CD4-positive, alpha-beta memory T cell (primary cell): ENCODE results near the gene MORN1. TPM values are rescaled to one million over a fixed set of nuclear protein-coding genes. Genes with fewer than 3 reads are reported as not detected.
A peak's percentile ranks its signal among the peaks of the same experiment; 100 is the strongest.

Experiments used
- CTCF ChIA-PET: fragments of 350-600 bp; sonication (Branson Sonifier 250); formaldehyde crosslinking; loops from one replicate; lab custom pipeline; 2021; ENCODE audit warnings: inconsistent platforms; ENCODE audit not compliant: partially characterized antibody; lab: Charles Lee
- POLR2A ChIA-PET: fragments of 350-600 bp; sonication (Branson Sonifier 250); formaldehyde crosslinking; loops from one replicate; lab custom pipeline; 2021; ENCODE audit not compliant: partially characterized antibody; lab: Charles Lee
- DNase-seq, 5 donors: peaks; one replicate each; pipeline versions ENCODE4 v3.0.0 to v3.0.0-alpha.2; 2020 to 2022; ENCODE audit warnings: mixed read lengths in 1 of 5
- H3K27ac ChIP-seq: one replicate; pipeline ENCODE4 v1.7.0; 2013; ENCODE audit warnings: low read depth, low read length
- H3K27me3 ChIP-seq: 2 replicates; pipeline ENCODE4 v1.7.0; 2013; ENCODE audit warnings: mild to moderate bottlenecking, low read length, moderate library complexity; ENCODE audit not compliant: insufficient read depth
- H3K36me3 ChIP-seq: 2 replicates; pipeline ENCODE4 v1.7.0; 2013; ENCODE audit warnings: mild to moderate bottlenecking, low read length, moderate library complexity; ENCODE audit not compliant: insufficient read depth
- H3K4me1 ChIP-seq: 2 replicates; pipeline ENCODE4 v1.7.0; 2013; ENCODE audit warnings: mild to moderate bottlenecking, low read length, moderate library complexity; ENCODE audit not compliant: insufficient read depth
- H3K4me3 ChIP-seq, 2 donors: one replicate each; pipeline ENCODE4 v1.7.0; 2013; ENCODE audit warnings: low read length in 2 of 2, mild to moderate bottlenecking in 1 of 2
- H3K9me3 ChIP-seq, 2 donors: one replicate each; pipeline ENCODE4 v1.7.0; 2013; ENCODE audit warnings: low read length in 2 of 2, control low read depth in 1 of 2; ENCODE audit not compliant: control insufficient read depth in 1 of 2
- H3K27ac Mint-ChIP-seq, 7 donors: one replicate each; pipeline ENCODE4 v1.8.0; 2020 to 2021; ENCODE audit warnings: mixed read lengths in 7 of 7, mild to moderate bottlenecking in 6 of 7, inconsistent platforms in 3 of 7, moderate library complexity in 3 of 7
- H3K27me3 Mint-ChIP-seq, 2 donors: one replicate each; pipeline ENCODE4 v1.8.0; 2020 to 2021; ENCODE audit warnings: mixed read lengths in 2 of 2
- H3K36me3 Mint-ChIP-seq, 2 donors: one replicate each; pipeline ENCODE4 v1.8.0; 2020 to 2021; ENCODE audit warnings: mixed read lengths in 2 of 2, inconsistent platforms in 1 of 2, mild to moderate bottlenecking in 1 of 2
- H3K4me1 Mint-ChIP-seq, 4 donors: one replicate each; pipeline ENCODE4 v1.8.0; 2020 to 2021; ENCODE audit warnings: mixed read lengths in 4 of 4, mild to moderate bottlenecking in 1 of 4
- H3K4me3 Mint-ChIP-seq, 8 donors: one replicate each; pipeline ENCODE4 v1.8.0; 2020 to 2021; ENCODE audit warnings: mixed read lengths in 8 of 8, mild to moderate bottlenecking in 7 of 8, moderate library complexity in 6 of 8, inconsistent platforms in 3 of 8
- H3K9me3 Mint-ChIP-seq, 8 donors: one replicate each; pipeline ENCODE4 v1.8.0; 2020 to 2021; ENCODE audit warnings: mixed read lengths in 8 of 8, mild to moderate bottlenecking in 5 of 8, inconsistent platforms in 3 of 8, moderate library complexity in 1 of 8
- intact Hi-C: fragments of 100-400 bp; cut with micrococcal nuclease; formaldehyde crosslinking; loops from one replicate; pipeline ENCODE4 v1.15.1; 2023
- polyA plus RNA-seq, 2 donors: library from polyadenylated mRNA; unstranded; fragments of 300-500 nt; fragmentation: Illumina TruSeq; gene quantifications; one replicate each; pipeline ENCODE4 v1.2.3, GENCODE V29; 2021
- total RNA-seq, 2 experiments: library from RNA; stranded (reverse); gene quantifications; one replicate each; pipeline ENCODE4 v1.2.3, GENCODE V29; 2021

MORN1 gene
- total and polyA plus RNA-seq, 4 experiments from 2014 or later: 1.9 to 15.3 (median 7.4) TPM

DNA sequence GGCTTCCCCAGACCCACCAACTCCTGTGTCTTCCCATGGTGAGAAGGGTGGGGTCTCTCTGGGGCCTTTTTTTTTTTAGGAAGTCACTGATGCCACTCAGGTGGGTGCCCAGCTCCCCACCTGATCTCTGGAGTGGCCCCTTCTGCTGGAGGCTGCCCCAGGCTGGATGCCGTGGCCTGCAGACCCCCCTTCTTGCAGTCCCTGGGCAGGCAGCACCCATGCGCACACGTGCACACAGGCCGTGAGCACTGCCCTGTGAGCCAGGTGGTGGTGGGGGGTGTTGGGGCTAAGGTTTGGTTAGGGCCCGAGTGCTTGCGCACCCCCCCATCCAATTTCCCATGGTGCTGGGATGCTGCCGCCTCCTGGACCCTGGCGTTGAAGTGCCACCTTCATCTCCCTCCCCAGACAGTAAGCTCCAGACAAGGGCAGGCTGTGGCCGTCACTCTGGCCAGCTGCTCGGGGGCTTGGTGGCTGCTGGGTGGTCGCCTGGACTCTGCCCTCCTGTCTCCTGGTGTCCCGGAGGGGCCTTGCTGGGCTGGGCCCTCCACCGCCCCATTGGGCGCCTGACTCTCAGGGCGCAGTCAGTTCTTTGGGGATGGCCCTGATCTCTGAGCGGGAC lies 112.7 kb downstream of the MORN1 start:
- intact Hi-C loops: no loop called here
- H3K9me3 ChIP-seq: no peaks in the 10 kb centered on the region
- H3K27ac ChIP-seq: no peak overlapping the region
- ChIA-PET POLR2A (no interaction called here), CTCF (no interaction called here)
- Mint-ChIP-seq H3K9me3 (no peaks in the 10 kb centered on the region), H3K4me3 (no peak overlapping the region), H3K27ac (peak overlapping the region in 3 of 7 donors; percentile 57 to 79 (median 65)), H3K36me3 (peaks cover 0 to 25% of the 10 kb centered on the region in 2 donors), H3K4me1 (peaks cover 14 to 56% (median 41%) of the 10 kb centered on the region in 4 donors), H3K27me3 (no peaks in the 10 kb centered on the region)
- no peak for DNase-seq
- H3K36me3 ChIP-seq: peaks cover 3% of the 10 kb centered on the region
- H3K27me3 ChIP-seq: no peaks in the 10 kb centered on the region
- peaks cover 56% of the 10 kb centered on the region for H3K4me1 ChIP-seq
- no peak overlapping the region for H3K4me3 ChIP-seq

DNA sequence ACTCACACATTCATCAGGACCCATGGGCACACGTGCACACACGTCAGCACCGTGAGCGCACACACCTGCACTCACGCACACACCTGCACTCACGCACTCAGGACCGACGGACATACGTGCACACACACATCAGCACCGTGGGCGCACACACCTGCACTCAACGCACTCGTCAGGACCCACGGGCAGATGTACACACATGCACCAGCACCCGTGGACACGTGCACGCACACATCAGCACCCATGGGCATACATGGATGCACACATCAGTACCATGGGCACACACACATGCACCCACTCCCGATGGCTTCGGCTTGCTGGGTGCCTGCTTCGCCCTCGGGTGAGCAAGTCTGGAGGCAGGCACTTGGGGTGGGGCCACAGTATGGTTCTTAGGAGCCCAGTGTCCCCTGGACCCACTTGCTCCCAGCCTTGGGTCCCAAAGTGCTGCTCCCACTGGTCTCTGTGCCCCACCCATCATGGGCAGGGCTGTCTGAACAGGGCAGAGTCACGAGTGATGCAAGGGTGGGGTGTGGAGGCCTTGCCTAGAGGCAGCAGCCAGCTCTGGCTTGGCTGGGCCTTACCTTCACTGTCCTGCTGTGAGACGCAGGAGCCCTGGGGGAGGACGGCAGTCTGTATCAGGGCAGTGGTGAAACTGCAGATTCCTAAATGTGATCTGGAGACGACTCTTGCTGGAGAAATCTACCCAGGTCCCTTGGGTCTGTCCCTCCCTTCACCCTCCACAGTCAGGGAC lies 113.4 kb downstream of the MORN1 start:
- Histone ChIP-seq H3K36me3 (peaks cover 3% of the 10 kb centered on the region), H3K4me3 (no peak overlapping the region), H3K27ac (no peak overlapping the region), H3K9me3 (no peaks in the 10 kb centered on the region), H3K4me1 (peaks cover 64% of the 10 kb centered on the region), H3K27me3 (no peaks in the 10 kb centered on the region)
- Mint-ChIP-seq H3K4me3 (peak overlapping the region in 2 of 8 donors; percentile 6 to 57), H3K9me3 (no peaks in the 10 kb centered on the region), H3K36me3 (peaks cover 0 to 26% of the 10 kb centered on the region in 2 donors), H3K27ac (peak overlapping the region in 5 of 7 donors; percentile 50 to 87 (median 71)), H3K27me3 (no peaks in the 10 kb centered on the region), H3K4me1 (peaks cover 17 to 64% (median 46%) of the 10 kb centered on the region in 4 donors)
- intact Hi-C loops: no loop called here
- CTCF ChIA-PET: no interaction called here
- POLR2A ChIA-PET: no interaction called here
- DNase-seq: no peak

DNA sequence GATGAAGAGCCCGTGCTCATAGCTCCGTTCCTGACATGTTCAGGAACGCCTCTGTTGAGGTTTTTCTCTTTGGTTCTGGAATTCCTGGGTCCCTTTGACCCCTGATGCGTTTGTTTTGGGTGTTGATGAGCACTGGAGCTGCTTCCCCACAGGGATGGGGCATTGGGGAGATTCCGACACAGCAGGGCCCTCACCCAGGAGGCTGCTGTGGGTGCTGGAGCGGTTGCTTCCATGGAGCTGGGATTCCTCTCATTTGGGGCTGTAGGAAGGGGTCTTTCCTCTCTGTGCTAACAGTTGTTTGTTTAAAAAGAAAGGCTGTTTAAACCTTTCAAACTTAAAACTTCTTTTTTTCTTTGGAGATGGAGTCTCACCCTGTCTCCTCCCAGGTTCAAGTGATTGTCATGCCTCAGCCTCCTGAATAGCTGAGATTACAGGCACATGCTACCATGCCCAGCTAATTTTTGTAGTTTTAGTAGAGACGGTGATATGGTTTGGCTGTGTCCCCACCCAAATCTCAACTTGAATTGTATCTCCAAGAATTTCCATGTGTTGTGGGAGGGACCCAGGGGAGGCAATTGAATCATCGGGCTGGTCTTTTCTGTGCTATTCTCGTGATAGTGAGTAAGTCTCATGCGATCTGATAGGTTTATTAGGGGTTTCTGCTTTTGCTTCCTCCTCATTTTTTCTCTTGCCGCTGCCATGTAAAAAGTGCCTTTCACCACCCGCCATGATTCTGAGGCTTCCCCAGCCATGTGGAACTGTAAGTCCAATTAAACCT lies 114.4 kb downstream of the MORN1 start:
- Histone ChIP-seq H3K4me3 (no peak overlapping the region), H3K4me1 (peaks cover 73% of the 10 kb centered on the region), H3K27ac (no peak overlapping the region), H3K9me3 (no peaks in the 10 kb centered on the region), H3K27me3 (no peaks in the 10 kb centered on the region), H3K36me3 (peaks cover 3% of the 10 kb centered on the region)
- intact Hi-C loops: no loop called here
- H3K4me3 Mint-ChIP-seq: peak overlapping the region in 2 of 8 donors; percentile 6 to 57
- peak overlapping the region; percentile 25 to 87 (median 77) for H3K27ac Mint-ChIP-seq
- POLR2A ChIA-PET: no interaction called here
- H3K9me3 Mint-ChIP-seq: peaks cover 0 to under 1% (median 0%) of the 10 kb centered on the region in 8 donors
- no peaks in the 10 kb centered on the region for H3K27me3 Mint-ChIP-seq
- CTCF ChIA-PET: interaction anchor here (1.1 kb wide), 1 partner anchor 82 kb away, joined by 3 read pairs; the partner anchor contains the start of gene FAAP20
- no peak for DNase-seq
- H3K4me1 Mint-ChIP-seq: peaks cover 18 to 73% (median 50%) of the 10 kb centered on the region in 4 donors
- peaks cover 0 to 26% of the 10 kb centered on the region in 2 donors for H3K36me3 Mint-ChIP-seq

DNA sequence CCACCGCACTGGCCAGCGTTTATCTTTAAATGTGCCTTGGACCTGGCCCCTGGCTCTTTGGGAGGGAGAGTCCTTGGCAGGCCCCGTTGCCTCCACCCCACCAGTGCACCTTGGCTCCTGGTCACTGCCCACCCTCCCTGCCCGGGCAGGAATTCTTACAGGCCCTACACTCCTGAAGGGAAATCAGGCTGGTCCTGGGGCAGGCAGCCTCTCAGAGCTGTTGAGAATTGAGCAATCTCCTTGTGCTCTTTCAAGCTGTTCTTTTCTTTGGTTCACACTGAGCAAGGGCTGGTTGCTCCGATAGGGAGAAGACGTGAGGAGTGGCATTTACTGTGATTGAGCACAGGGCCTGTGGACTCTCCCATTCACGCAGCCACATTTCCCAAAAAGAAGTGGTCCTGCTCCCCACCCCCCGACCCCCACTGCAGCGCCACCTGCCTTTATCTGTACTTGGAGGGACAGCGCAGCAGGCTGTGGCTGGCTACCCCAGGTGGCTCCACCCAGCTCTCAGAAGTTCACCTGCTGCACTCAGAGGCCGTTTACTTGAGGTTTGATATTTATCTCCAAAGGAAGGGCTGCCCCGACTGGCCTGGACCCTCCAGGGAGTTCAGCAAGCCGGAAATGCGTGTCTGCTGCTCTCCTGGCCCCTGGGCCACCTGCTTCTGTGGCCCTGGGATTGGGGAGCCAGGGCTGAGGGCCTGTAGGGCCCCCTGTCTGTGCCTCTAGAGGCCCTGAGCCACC lies 115.4 kb downstream of the MORN1 start:
- Histone ChIP-seq H3K27ac (no peak overlapping the region), H3K9me3 (no peaks in the 10 kb centered on the region), H3K27me3 (no peaks in the 10 kb centered on the region), H3K4me1 (peaks cover 83% of the 10 kb centered on the region), H3K4me3 (no peak overlapping the region), H3K36me3 (peaks cover 3% of the 10 kb centered on the region)
- intact Hi-C loops: no loop called here
- H3K9me3 Mint-ChIP-seq: peaks cover 0 to 1% (median 0%) of the 10 kb centered on the region in 8 donors
- POLR2A ChIA-PET: no interaction called here
- CTCF ChIA-PET: interaction anchor here (1.1 kb wide), 1 partner anchor 81 kb away, joined by 3 read pairs; the partner anchor contains the start of gene FAAP20
- peaks cover 19 to 79% (median 52%) of the 10 kb centered on the region in 4 donors for H3K4me1 Mint-ChIP-seq
- H3K27me3 Mint-ChIP-seq: no peaks in the 10 kb centered on the region
- H3K27ac Mint-ChIP-seq: peak overlapping the region; percentile 18 to 87 (median 75)
- no peak for DNase-seq
- peaks cover 0 to 26% of the 10 kb centered on the region in 2 donors for H3K36me3 Mint-ChIP-seq
- H3K4me3 Mint-ChIP-seq: peak overlapping the region in 2 of 8 donors; percentile 15 to 51

DNA sequence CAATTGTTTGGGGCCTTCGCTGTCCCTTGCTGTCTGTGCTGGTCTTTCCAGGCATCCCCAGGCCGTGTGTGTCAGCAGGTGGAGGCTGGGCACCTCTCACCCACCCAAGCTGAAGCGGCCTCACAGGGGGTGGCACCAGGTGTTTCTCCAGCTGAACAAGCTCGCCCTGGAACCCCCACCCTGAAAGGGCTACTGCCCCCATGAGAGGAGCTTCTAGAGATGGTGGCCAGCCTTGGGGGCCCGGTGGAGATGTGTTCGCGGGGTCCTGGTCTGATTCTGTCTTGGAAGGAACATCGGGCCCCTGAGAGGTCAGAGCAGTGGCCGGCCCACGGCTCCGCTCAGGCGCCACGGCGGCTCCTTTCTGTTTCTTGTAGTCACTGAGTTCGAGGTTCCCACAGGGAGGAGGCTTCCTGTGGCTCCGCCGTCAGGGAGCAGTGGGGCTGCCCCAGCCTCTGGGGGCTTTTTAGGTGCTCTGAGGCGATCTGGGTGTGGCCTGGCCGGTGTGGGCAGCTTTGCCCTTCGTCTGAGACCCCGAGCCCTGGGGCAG lies 116.4 kb downstream of the MORN1 start:
- no peak overlapping the region for H3K4me3 ChIP-seq
- intact Hi-C loops: no loop called here
- CTCF ChIA-PET: no interaction called here
- H3K27ac Mint-ChIP-seq: peak overlapping the region in 5 of 7 donors; percentile 57 to 83 (median 81)
- H3K36me3 ChIP-seq: peaks cover 3% of the 10 kb centered on the region
- H3K4me1 Mint-ChIP-seq: peaks cover 19 to 88% (median 52%) of the 10 kb centered on the region in 4 donors
- no peaks in the 10 kb centered on the region for H3K9me3 ChIP-seq
- peak overlapping the region in 4 of 8 donors; percentile 3 to 49 (median 39) for H3K4me3 Mint-ChIP-seq
- no peaks in the 10 kb centered on the region for H3K27me3 ChIP-seq
- H3K9me3 Mint-ChIP-seq: peaks cover 0 to 1% (median 0%) of the 10 kb centered on the region in 8 donors
- no peak overlapping the region for H3K27ac ChIP-seq
- POLR2A ChIA-PET: no interaction called here
- H3K4me1 ChIP-seq: peaks cover 93% of the 10 kb centered on the region
- no peaks in the 10 kb centered on the region for H3K27me3 Mint-ChIP-seq
- H3K36me3 Mint-ChIP-seq: peaks cover 0 to 26% of the 10 kb centered on the region in 2 donors
- DNase-seq: no peak

DNA sequence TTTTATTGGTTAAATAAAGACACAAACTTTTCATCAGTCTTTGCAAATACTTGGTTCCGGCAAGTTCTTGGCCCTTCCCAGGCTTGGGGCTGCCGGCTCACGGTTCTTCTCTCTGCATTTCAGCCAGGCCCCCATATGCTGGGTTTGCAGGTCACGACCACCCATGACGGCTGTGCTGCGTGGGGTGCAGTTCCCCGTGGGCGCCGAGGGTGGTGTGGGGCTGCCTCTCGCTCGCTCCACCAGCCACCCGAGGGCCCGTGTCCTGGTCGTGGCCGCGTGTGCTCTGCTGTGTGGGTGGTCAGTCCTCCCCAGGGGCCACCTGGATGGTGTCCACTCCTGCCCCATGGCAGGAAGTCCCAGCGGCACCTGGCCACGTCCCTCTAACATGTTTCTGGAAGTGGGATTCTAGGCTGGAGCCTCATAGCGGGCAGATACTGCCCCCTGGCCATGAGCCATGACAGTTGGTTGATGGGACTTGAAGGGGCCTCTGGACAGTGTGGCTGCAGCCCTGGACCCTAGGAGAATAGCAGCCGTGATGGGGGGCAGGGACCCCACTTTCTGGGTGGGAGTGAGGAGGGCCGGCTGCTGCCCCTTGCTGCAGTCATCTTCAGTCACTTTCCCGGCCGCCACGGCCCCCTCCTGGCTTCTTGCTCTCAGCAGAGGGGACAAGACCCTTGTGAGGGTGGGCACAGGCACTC lies 117.0 kb downstream of the MORN1 start:
- peak overlapping the region in 2 of 7 donors; percentile 81 to 83 for H3K27ac Mint-ChIP-seq
- H3K9me3 ChIP-seq: no peaks in the 10 kb centered on the region
- H3K4me1 Mint-ChIP-seq: peaks cover 19 to 85% (median 48%) of the 10 kb centered on the region in 4 donors
- DNase-seq: no peak
- CTCF ChIA-PET: no interaction called here
- H3K27me3 ChIP-seq: no peaks in the 10 kb centered on the region
- H3K9me3 Mint-ChIP-seq: peaks cover 0 to 1% (median 0%) of the 10 kb centered on the region in 8 donors
- H3K4me3 ChIP-seq: no peak overlapping the region
- H3K36me3 ChIP-seq: peaks cover 3% of the 10 kb centered on the region
- POLR2A ChIA-PET: no interaction called here
- intact Hi-C loops: no loop called here
- no peaks in the 10 kb centered on the region for H3K27me3 Mint-ChIP-seq
- no peak overlapping the region for H3K27ac ChIP-seq
- H3K36me3 Mint-ChIP-seq: peaks cover 0 to 25% of the 10 kb centered on the region in 2 donors
- no peak overlapping the region for H3K4me3 Mint-ChIP-seq
- H3K4me1 ChIP-seq: peaks cover 95% of the 10 kb centered on the region
